IMR-90 (cell line): ENCODE data around the gene CLEC20A.

Experiments used
- BHLHE40 ChIP-seq: fragments of 150-350 bp; IDR thresholded peaks from 2 replicates; pipeline ENCODE4 v1.6.1; 2016; ENCODE audit warnings: mild to moderate bottlenecking, low read depth, low read length
- CEBPB ChIP-seq: IDR thresholded peaks from 2 replicates; pipeline ENCODE4 v1.6.1; 2012; ENCODE audit warnings: low read depth, low read length, improper control_type of control experiment
- CHD1 ChIP-seq: IDR thresholded peaks from 2 replicates; pipeline ENCODE4 v1.6.1; 2012; ENCODE audit warnings: low read depth, low read length, improper control_type of control experiment
- CTCF ChIP-seq: conservative IDR thresholded peaks from 2 replicates; pipeline ENCODE4 v1.5.1; 2012; ENCODE audit warnings: mild to moderate bottlenecking, low read depth, low read length, improper control_type of control experiment
- FOS ChIP-seq: fragments of 150-350 bp; IDR thresholded peaks from 2 replicates; pipeline ENCODE4 v1.6.1; 2016; ENCODE audit warnings: low read depth, low read length
- MAFK ChIP-seq: IDR thresholded peaks from 2 replicates; pipeline ENCODE4 v1.6.1; 2012; ENCODE audit warnings: low read depth, low read length, improper control_type of control experiment
- MAZ ChIP-seq: IDR thresholded peaks from 2 replicates; pipeline ENCODE4 v1.6.1; 2012; ENCODE audit warnings: low read depth, mild to moderate bottlenecking, low read length, improper control_type of control experiment, moderate library complexity, borderline replicate concordance
- MXI1 ChIP-seq: IDR thresholded peaks from 2 replicates; pipeline ENCODE4 v1.6.1; 2012; ENCODE audit warnings: low read depth, mild to moderate bottlenecking, low read length, moderate library complexity, borderline replicate concordance
- POLR2A ChIP-seq: IDR thresholded peaks from 2 replicates; pipeline ENCODE4 v1.6.1; 2012; ENCODE audit warnings: mild to moderate bottlenecking, low read depth, low read length
- RAD21 ChIP-seq: IDR thresholded peaks from 2 replicates; pipeline ENCODE4 v1.6.1; 2012; ENCODE audit warnings: low read length, improper control_type of control experiment
- RCOR1 ChIP-seq: IDR thresholded peaks from 2 replicates; pipeline ENCODE4 v1.6.1; 2012; ENCODE audit warnings: mild to moderate bottlenecking, low read length, improper control_type of control experiment; ENCODE audit not compliant: insufficient replicate concordance
- RFX5 ChIP-seq: IDR thresholded peaks from 2 replicates; pipeline ENCODE4 v1.8.0; 2012; ENCODE audit warnings: low read depth, mild to moderate bottlenecking, low read length, moderate library complexity
- SMC3 ChIP-seq: fragments of 150-350 bp; IDR thresholded peaks from 2 replicates; pipeline ENCODE4 v1.6.1; 2016; ENCODE audit warnings: low read depth, mild to moderate bottlenecking, antibody characterized with exemption, low read length, moderate library complexity
- USF2 ChIP-seq: fragments of 150-350 bp; IDR thresholded peaks from 2 replicates; pipeline ENCODE4 v1.6.1; 2017; ENCODE audit warnings: mild to moderate bottlenecking, antibody characterized with exemption, low read length, low read depth

- no peak for TF ChIP-seq CTCF
- TF ChIP-seq USF2: no peak
- no peak for TF ChIP-seq RAD21
- TF ChIP-seq RCOR1: no peak
- TF ChIP-seq SMC3: no peak
- no peak for TF ChIP-seq CEBPB
- TF ChIP-seq POLR2A: no peak
- no peak for TF ChIP-seq BHLHE40
- no peak for TF ChIP-seq MAZ
- TF ChIP-seq CHD1: no peak
- no peak for TF ChIP-seq MAFK
- TF ChIP-seq FOS: no peak
- no peak for TF ChIP-seq RFX5
- no peak for TF ChIP-seq MXI1
Observed at GRCh38 chr1:178483251-178483957, 13.4 kb downstream of the CLEC20A start.
